Tibial nerve (tissue), 4 donors: ENCODE results near the gene SEMA3A.

Source experiments
- EP300 ChIP-seq, 2 donors: sonication (generic); formaldehyde crosslinking; IDR thresholded peaks; one replicate each; pipeline ENCODE4 v1.6.1; 2017; ENCODE audit warnings: antibody characterized with exemption in 2 of 2, mild to moderate bottlenecking in 1 of 2
- POLR2A ChIP-seq, 2 donors: fragments of 450-650 bp; IDR thresholded peaks; one replicate each; pipeline ENCODE4 v1.6.1; 2017; ENCODE audit warnings: antibody characterized with exemption in 2 of 2, mild to moderate bottlenecking in 2 of 2, moderate library complexity in 2 of 2
- TF ChIP-seq, protein P1 (sequence below), 5 experiments: fragments of 200-600 bp in 3 of 5; fragments of 450-650 bp in 2 of 5; sonication (generic) in 3 of 5; IDR thresholded peaks; one replicate each; pipeline ENCODE4 v1.5.1; 2016 to 2019; ENCODE audit warnings: antibody characterized with exemption in 5 of 5, mild to moderate bottlenecking in 3 of 5, moderate library complexity in 2 of 5

DNA sequence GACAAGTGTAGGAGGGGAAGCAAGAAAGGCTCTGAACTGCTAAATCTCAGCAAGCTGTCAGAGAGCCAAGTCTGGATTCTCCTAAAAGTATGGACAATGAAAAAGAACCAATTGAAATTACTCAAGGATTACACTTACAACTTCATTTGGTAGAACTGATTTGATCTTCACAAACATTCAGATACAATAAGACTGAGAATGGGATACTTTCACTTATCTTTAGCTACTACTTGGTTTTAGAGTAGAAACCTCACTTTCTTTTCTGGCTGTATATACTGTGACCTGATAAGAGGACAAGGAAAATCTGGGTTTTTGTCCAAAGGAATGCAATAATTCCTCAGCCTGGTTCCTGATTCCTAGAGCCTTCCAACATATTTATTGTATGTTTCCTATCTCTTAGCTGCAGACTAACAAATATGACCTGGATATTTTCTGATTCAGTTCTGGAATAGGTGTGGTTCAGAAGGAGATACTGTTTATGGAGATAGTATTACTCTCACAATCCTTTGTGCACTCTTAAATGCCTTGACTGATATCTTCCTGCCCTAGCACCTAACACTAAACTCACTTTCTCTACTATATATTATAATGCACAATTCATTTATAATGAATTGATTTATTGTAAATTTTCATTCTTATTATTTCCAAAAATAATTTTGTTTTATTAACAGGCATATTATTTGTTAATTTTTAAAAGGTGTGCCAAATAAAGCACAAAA lies 7.3 kb downstream of the SEMA3A start:
- TF ChIP-seq POLR2A (IDR thresholded peaks at IDR 0.05) (no peak), EP300 (IDR thresholded peaks at IDR 0.05) (no peak)
- TF ChIP-seq, protein P1, sequence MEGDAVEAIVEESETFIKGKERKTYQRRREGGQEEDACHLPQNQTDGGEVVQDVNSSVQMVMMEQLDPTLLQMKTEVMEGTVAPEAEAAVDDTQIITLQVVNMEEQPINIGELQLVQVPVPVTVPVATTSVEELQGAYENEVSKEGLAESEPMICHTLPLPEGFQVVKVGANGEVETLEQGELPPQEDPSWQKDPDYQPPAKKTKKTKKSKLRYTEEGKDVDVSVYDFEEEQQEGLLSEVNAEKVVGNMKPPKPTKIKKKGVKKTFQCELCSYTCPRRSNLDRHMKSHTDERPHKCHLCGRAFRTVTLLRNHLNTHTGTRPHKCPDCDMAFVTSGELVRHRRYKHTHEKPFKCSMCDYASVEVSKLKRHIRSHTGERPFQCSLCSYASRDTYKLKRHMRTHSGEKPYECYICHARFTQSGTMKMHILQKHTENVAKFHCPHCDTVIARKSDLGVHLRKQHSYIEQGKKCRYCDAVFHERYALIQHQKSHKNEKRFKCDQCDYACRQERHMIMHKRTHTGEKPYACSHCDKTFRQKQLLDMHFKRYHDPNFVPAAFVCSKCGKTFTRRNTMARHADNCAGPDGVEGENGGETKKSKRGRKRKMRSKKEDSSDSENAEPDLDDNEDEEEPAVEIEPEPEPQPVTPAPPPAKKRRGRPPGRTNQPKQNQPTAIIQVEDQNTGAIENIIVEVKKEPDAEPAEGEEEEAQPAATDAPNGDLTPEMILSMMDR (IDR thresholded peaks at IDR 0.05) = no peak
